B cell (primary cell): ENCODE results near the gene PLEKHM2.

Experiments used
- CTCF ChIP-seq: fragments of 200-600 bp; IDR thresholded peaks from one replicate; pipeline ENCODE4 v1.8.0; 2022; ENCODE audit warnings: antibody characterized with exemption, mild to moderate bottlenecking
- EZH2 ChIP-seq: IDR thresholded peaks from 2 replicates; pipeline ENCODE4 v1.6.1; 2012; ENCODE audit warnings: borderline replicate concordance, low read depth, mild to moderate bottlenecking, moderate library complexity, low read length; ENCODE audit not compliant: insufficient read depth, poor library complexity, severe bottlenecking

DNA sequence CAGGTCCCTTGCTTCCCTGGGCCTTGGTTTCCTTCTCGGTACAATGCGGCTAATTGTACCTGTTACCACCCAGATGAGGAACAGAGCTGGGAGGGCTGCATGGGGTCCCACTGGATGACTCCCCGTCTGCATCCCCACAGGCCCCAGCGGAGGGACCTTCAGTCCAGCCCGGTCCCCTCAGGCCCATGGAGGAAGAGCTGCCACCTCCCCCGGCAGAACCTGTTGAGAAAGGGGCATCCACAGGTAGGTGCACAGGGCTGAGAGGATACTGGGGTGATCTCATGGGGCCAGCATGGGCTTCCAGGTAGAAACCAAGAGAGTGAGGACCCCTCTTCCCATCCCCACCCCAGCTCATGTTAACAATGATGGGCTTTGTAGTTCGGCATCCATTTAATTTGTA is 84.3 kb downstream of the PLEKHM2 start:
- TF ChIP-seq EZH2 (no peak), CTCF (no peak)
